Colonic mucosa (tissue), 4 donors: ENCODE results near the gene ANKRD65. TPM values are rescaled to one million over a fixed set of nuclear protein-coding genes. Genes with fewer than 3 reads are reported as not detected.
"Not testable (repeated sequence)": the region's sequence is repeated elsewhere in the genome, so short reads cannot be mapped to it uniquely, and the experiment has no call there.

Source experiments
- DNase-seq: peaks from one replicate; pipeline ENCODE4 v3.0.0-alpha.2; 2020
- H3K27ac ChIP-seq: fragments of 200-600 bp; one replicate; pipeline ENCODE4 v1.8.0; 2021
- H3K27me3 ChIP-seq: fragments of 200-600 bp; one replicate; pipeline ENCODE4 v1.8.0; 2021
- H3K36me3 ChIP-seq: fragments of 200-600 bp; one replicate; pipeline ENCODE4 v1.8.0; 2021
- H3K4me1 ChIP-seq: fragments of 200-600 bp; one replicate; pipeline ENCODE4 v1.8.0; 2021; ENCODE audit warnings: mild to moderate bottlenecking
- H3K4me3 ChIP-seq: fragments of 200-600 bp; one replicate; pipeline ENCODE4 v1.8.0; 2021
- H3K9ac ChIP-seq, 2 donors: one replicate each; pipeline ENCODE4 v1.7.0; 2013; ENCODE audit warnings: control low read depth in 2 of 2, low read depth in 2 of 2, low read length in 2 of 2
- H3K9me3 ChIP-seq: fragments of 200-600 bp; one replicate; pipeline ENCODE4 v1.8.0; 2021
- CTCF ChIP-seq: fragments of 200-600 bp; IDR thresholded peaks from one replicate; pipeline ENCODE4 v1.8.0; 2022; ENCODE audit warnings: antibody characterized with exemption, mild to moderate bottlenecking
- intact Hi-C: fragments of 100-400 bp; cut with DNase I; formaldehyde crosslinking; loops from one replicate; pipeline ENCODE4 v1.14.1; 2022
- total RNA-seq, 2 donors: library from RNA; stranded (reverse); fragmentation: NEBNext Ultra II Directional in 1 of 2; extraction: Animal tissue kit (Norgen Biotek cat#: 25700) in 1 of 2; gene quantifications; one replicate each; pipeline ENCODE4 v1.2.1, GENCODE V29; 2021
- donor health status: healthy.
- donor health status: DM: no; HTN: no; CAD: no.
- donor health status: DM: no; HTN: no; CAD: no.

The ANKRD65 gene
- total RNA-seq, 2 donors from 2014 or later, result 0.57 to 2.0 TPM

- Histone ChIP-seq H3K9ac (no peak overlapping the region), H3K27me3 (no peaks in the 10 kb centered on the region), H3K9me3 (no peaks in the 10 kb centered on the region), H3K36me3 (peaks cover 38% of the 10 kb centered on the region), H3K4me1 (no peaks in the 10 kb centered on the region), H3K27ac (no peak overlapping the region), H3K4me3 (no peak overlapping the region)
- intact Hi-C loops, result no loop called here
- TF ChIP-seq CTCF, result no peak
- DNase-seq, result no peak
These were observed 33.7 kb downstream of the ANKRD65 start for GRCh38 chr1:1387098-1388077.

GRCh38 chr1:1385931-1386330 lies 35.1 kb downstream of the ANKRD65 start:
- H3K4me3 ChIP-seq, result no peak overlapping the region
- H3K9me3 ChIP-seq, result no peaks in the 10 kb centered on the region
- H3K4me1 ChIP-seq, result no peaks in the 10 kb centered on the region
- no peak for DNase-seq
- H3K27ac ChIP-seq, result no peak overlapping the region
- no peak overlapping the region for H3K9ac ChIP-seq
- no peaks in the 10 kb centered on the region for H3K27me3 ChIP-seq
- no peak for TF ChIP-seq CTCF
- peaks cover 35% of the 10 kb centered on the region for H3K36me3 ChIP-seq
- intact Hi-C loops, result no loop called here

GRCh38 chr1:1385339-1385738 lies 35.7 kb downstream of the ANKRD65 start:
- DNase-seq, H3K9me3 ChIP-seq, H3K4me1 ChIP-seq, H3K27me3 ChIP-seq, H3K27ac ChIP-seq, H3K9ac ChIP-seq, intact Hi-C loops, H3K4me3 ChIP-seq: not testable (repeated sequence)
- H3K36me3 ChIP-seq, result peaks cover 31% of the 10 kb centered on the region

GRCh38 chr1:1381294-1381693 lies 39.8 kb downstream of the ANKRD65 start:
- Histone ChIP-seq H3K9ac (no peak overlapping the region), H3K9me3 (no peaks in the 10 kb centered on the region), H3K27me3 (no peaks in the 10 kb centered on the region), H3K4me3 (no peak overlapping the region), H3K4me1 (no peaks in the 10 kb centered on the region), H3K36me3 (peaks cover 6% of the 10 kb centered on the region), H3K27ac (no peak overlapping the region)
- intact Hi-C loops, result no loop called here
- DNase-seq, result no peak
- TF ChIP-seq CTCF, result no peak

- Histone ChIP-seq H3K4me3 (no peak overlapping the region), H3K9ac (no peak overlapping the region), H3K4me1 (peaks cover 3% of the 10 kb centered on the region), H3K9me3 (no peaks in the 10 kb centered on the region), H3K27ac (no peak overlapping the region), H3K36me3 (peaks cover 1% of the 10 kb centered on the region), H3K27me3 (no peaks in the 10 kb centered on the region)
- intact Hi-C loops, result no loop called here
- no peak for DNase-seq
- no peak for TF ChIP-seq CTCF
These were observed 40.2 kb downstream of the ANKRD65 start for GRCh38 chr1:1380860-1381259.
